Measurements from ENCODE around the gene F13A1. TPM values are rescaled to one million over a fixed set of nuclear protein-coding genes. Genes with fewer than 3 reads are reported as not detected.

Gene F13A1
- total and polyA plus RNA-seq, 2 donors (not counting 3 experiments of a cell fraction or from before 2014, with no cell fraction given): not detected

- DNase-seq (ENCODE audit: low read depth, low spot score) (no peak), FAIRE-seq (no peak)
- CTCF ChIA-PET: no interaction called here
- Histone ChIP-seq H3K9me3 (replicated peaks; ENCODE audit: control insufficient read depth, insufficient read depth, low read length) (no peaks in the 10 kb centered on the region), H3K4me2 (ENCODE audit: insufficient read depth, low read length) (no peak overlapping the region), H3K9me1 (replicated peaks; ENCODE audit: control insufficient read depth, extremely low read depth, insufficient read depth, low read length) (no peaks in the 10 kb centered on the region), H3K9ac (replicated peaks; ENCODE audit: extremely low read depth, insufficient read depth, low read length) (no peak overlapping the region), H3K4me3 (replicated peaks in 1 of 3; ENCODE audit: insufficient read depth in 1 of 3, low read depth in 1 of 3, low read length in 3 of 3) (no peak overlapping the region), H4K20me1 (replicated peaks; ENCODE audit: control insufficient read depth, extremely low read depth, insufficient read depth, low read length) (no peaks in the 10 kb centered on the region), H3K79me2 (ENCODE audit: control insufficient read depth, insufficient read depth, low read length) (no peaks in the 10 kb centered on the region), H3K36me3 (ENCODE audit: control insufficient read depth in 2 of 2, extremely low read depth in 1 of 2, insufficient read depth in 2 of 2, low read length in 2 of 2) (no peaks in the 10 kb centered on the region), H3K27me3 (ENCODE audit: control insufficient read depth in 2 of 2, insufficient read depth in 2 of 2, low read length in 2 of 2) (no peaks in the 10 kb centered on the region), H3K27ac (ENCODE audit: insufficient read depth, low read depth, low read length) (no peak overlapping the region), H2AFZ (ENCODE audit: low read depth, low read length) (no peak overlapping the region), H3K4me1 (ENCODE audit: control insufficient read depth, extremely low read depth, insufficient read depth, low read length) (no peaks in the 10 kb centered on the region)
- dilution Hi-C loops (cut with MboI; ENCODE audit: extremely low pct_ligation_motif_present, low sequenced_read_pairs) (no loop called here), intact Hi-C loops (cut with micrococcal nuclease) (no loop called here)
- POLR2A ChIA-PET: no interaction called here
- BruUV-seq (replicated peaks): no TSS peak
- no peak for TF ChIP-seq FOS (IDR thresholded peaks at IDR 0.05; ENCODE audit: borderline replicate concordance, insufficient read depth, low read length)
- no peak for TF ChIP-seq MAX (IDR thresholded peaks at IDR 0.05; ENCODE audit: insufficient read depth, insufficient read length)
- no peak for TF ChIP-seq POLR2AphosphoS5 (IDR thresholded peaks at IDR 0.05; ENCODE audit: insufficient read depth, low read depth, low read length)
- TF ChIP-seq GATA2 (IDR thresholded peaks at IDR 0.05; ENCODE audit: insufficient read depth, insufficient read length, low read depth, low read length): no peak
These were observed 27.1 kb downstream of the F13A1 start for GRCh38 chr6:6293317-6293716.

DNA sequence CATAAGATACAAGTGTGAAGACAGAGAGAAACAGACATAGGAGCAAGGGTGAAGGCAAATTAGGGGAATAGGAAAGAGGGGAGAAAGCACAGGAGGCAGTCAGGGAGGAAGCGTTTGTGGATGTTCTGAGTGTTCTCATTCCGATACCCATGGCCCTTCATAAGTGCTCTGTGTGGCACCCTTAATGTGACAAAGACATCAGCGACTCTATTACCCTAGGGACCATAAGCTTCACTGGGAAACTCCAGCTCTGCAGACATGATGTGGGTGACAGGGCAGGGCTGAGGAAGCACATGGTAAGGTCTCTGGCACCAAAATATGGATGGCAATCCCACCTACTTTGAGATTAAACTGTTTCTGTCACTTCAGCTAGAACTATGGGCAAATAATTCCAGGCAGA lies 33.0 kb downstream of the F13A1 start:
- no peak overlapping the region for H3K27ac ChIP-seq (ENCODE audit: insufficient read depth, low read depth, low read length)
- POLR2A ChIA-PET: no interaction called here
- H3K9me3 ChIP-seq (replicated peaks; ENCODE audit: control insufficient read depth, insufficient read depth, low read length): no peaks in the 10 kb centered on the region
- no peaks in the 10 kb centered on the region for H3K36me3 ChIP-seq (ENCODE audit: control insufficient read depth in 2 of 2, extremely low read depth in 1 of 2, insufficient read depth in 2 of 2, low read length in 2 of 2)
- no peaks in the 10 kb centered on the region for H3K9me1 ChIP-seq (replicated peaks; ENCODE audit: control insufficient read depth, extremely low read depth, insufficient read depth, low read length)
- no peak for DNase-seq (ENCODE audit: low read depth, low spot score)
- H2AFZ ChIP-seq (ENCODE audit: low read depth, low read length): no peak overlapping the region
- no TSS peak for BruUV-seq (replicated peaks)
- no peak overlapping the region for H3K4me2 ChIP-seq (ENCODE audit: insufficient read depth, low read length)
- intact Hi-C loops (cut with micrococcal nuclease) (no loop called here), dilution Hi-C loops (cut with MboI; ENCODE audit: extremely low pct_ligation_motif_present, low sequenced_read_pairs) (no loop called here)
- H3K79me2 ChIP-seq (ENCODE audit: control insufficient read depth, insufficient read depth, low read length): no peaks in the 10 kb centered on the region
- TF ChIP-seq MAX (IDR thresholded peaks at IDR 0.05; ENCODE audit: insufficient read depth, insufficient read length) (no peak), GATA2 (IDR thresholded peaks at IDR 0.05; ENCODE audit: insufficient read depth, insufficient read length, low read depth, low read length) (no peak), POLR2AphosphoS5 (IDR thresholded peaks at IDR 0.05; ENCODE audit: insufficient read depth, low read depth, low read length) (no peak), EZH2 (IDR thresholded peaks at IDR 0.05; ENCODE audit: borderline replicate concordance, low read depth, low read length, severe bottlenecking) (no peak), MYC (IDR thresholded peaks at IDR 0.05; ENCODE audit: low read depth, low read length) (no peak), JUN (IDR thresholded peaks at IDR 0.05; ENCODE audit: borderline replicate concordance, insufficient read depth, insufficient read length, low read depth) (no peak)
- TF ChIP-seq, protein P1, sequence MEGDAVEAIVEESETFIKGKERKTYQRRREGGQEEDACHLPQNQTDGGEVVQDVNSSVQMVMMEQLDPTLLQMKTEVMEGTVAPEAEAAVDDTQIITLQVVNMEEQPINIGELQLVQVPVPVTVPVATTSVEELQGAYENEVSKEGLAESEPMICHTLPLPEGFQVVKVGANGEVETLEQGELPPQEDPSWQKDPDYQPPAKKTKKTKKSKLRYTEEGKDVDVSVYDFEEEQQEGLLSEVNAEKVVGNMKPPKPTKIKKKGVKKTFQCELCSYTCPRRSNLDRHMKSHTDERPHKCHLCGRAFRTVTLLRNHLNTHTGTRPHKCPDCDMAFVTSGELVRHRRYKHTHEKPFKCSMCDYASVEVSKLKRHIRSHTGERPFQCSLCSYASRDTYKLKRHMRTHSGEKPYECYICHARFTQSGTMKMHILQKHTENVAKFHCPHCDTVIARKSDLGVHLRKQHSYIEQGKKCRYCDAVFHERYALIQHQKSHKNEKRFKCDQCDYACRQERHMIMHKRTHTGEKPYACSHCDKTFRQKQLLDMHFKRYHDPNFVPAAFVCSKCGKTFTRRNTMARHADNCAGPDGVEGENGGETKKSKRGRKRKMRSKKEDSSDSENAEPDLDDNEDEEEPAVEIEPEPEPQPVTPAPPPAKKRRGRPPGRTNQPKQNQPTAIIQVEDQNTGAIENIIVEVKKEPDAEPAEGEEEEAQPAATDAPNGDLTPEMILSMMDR (IDR thresholded peaks at IDR 0.05; ENCODE audit: extremely low read depth in 1 of 2, insufficient read depth in 1 of 2, low read depth in 1 of 2, low read length in 2 of 2): no peak
- no peak overlapping the region for H3K9ac ChIP-seq (replicated peaks; ENCODE audit: extremely low read depth, insufficient read depth, low read length)
- H3K4me3 ChIP-seq (replicated peaks in 1 of 3; ENCODE audit: insufficient read depth in 1 of 3, low read depth in 1 of 3, low read length in 3 of 3): no peak overlapping the region
- no peaks in the 10 kb centered on the region for H3K4me1 ChIP-seq (ENCODE audit: control insufficient read depth, extremely low read depth, insufficient read depth, low read length)
- no peak for FAIRE-seq
- no peaks in the 10 kb centered on the region for H4K20me1 ChIP-seq (replicated peaks; ENCODE audit: control insufficient read depth, extremely low read depth, insufficient read depth, low read length)
- CTCF ChIA-PET: interaction anchor here (0.7 kb wide), 1 partner anchor 26 kb away, joined by 3 read pairs; no protein-coding TSS in a partner anchor
- no peaks in the 10 kb centered on the region for H3K27me3 ChIP-seq (ENCODE audit: control insufficient read depth in 2 of 2, insufficient read depth in 2 of 2, low read length in 2 of 2)
